SK-N-MC (cell line): ENCODE results near the gene NKX6-2.

ENCODE experiments used
- EZH2 ChIP-seq: fragments of 200-600 bp; sonication (generic); IDR thresholded peaks from one replicate; pipeline ENCODE4 v1.6.1; 2017; ENCODE audit warnings: antibody characterized with exemption
- POLR2AphosphoS5 ChIP-seq: IDR thresholded peaks from 2 replicates; pipeline ENCODE4 v1.6.1; 2012; ENCODE audit warnings: mild to moderate bottlenecking, low read depth, low read length, borderline replicate concordance

DNA sequence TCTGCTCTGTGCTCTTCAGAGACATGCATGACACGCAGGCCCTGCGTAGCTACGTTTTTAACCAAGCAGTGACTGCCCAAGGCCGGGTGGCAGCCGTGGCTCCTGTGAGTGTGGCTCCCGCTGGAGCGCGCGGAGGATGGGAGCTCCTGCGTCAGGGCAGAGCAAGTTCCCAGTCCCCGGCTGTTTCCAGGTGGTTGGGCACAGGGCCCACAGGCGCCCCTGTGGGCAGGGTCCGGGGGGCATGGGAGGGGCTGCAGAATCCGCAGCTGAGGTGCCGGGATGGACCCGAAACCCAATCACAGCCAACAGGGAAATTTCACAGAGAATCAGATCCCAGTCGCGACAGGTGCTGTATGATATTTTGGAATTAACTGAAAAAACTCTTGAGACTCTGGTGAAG, 9.8 kb downstream of the NKX6-2 start:
- TF ChIP-seq POLR2AphosphoS5 (no peak), EZH2 (no peak)
